Liver (tissue), 9 donors: ENCODE measurements around the gene PCNX3. TPM values are rescaled to one million over a fixed set of nuclear protein-coding genes. Genes with fewer than 3 reads are reported as not detected.
A peak's percentile ranks its signal among the peaks of the same experiment; 100 is the strongest.

Experiments used
- DNase-seq: peaks from one replicate; pipeline ENCODE4 v3.0.0-alpha.2; 2017; ENCODE audit warnings: low spot score
- H3K27ac ChIP-seq, 2 donors: one replicate each; pipeline ENCODE4 v1.7.0; 2013; ENCODE audit warnings: inconsistent platforms in 2 of 2, low read length in 2 of 2, control low read depth in 1 of 2, low read depth in 1 of 2, mild to moderate bottlenecking in 1 of 2
- H3K27me3 ChIP-seq, 4 donors: one replicate each; pipeline versions ENCODE4 v1.6.1 to v1.7.0; 2013; ENCODE audit warnings: low read length in 3 of 4, inconsistent platforms in 1 of 4, mild to moderate bottlenecking in 1 of 4, moderate library complexity in 1 of 4; ENCODE audit not compliant: control insufficient read depth in 4 of 4, insufficient read depth in 4 of 4
- H3K36me3 ChIP-seq, 4 donors: one replicate each; pipeline versions ENCODE4 v1.6.1 to v1.7.0; 2013; ENCODE audit warnings: low read length in 3 of 4, mild to moderate bottlenecking in 3 of 4, low read depth in 1 of 4, moderate library complexity in 1 of 4; ENCODE audit not compliant: control insufficient read depth in 4 of 4, insufficient read depth in 3 of 4
- H3K4me1 ChIP-seq, 4 donors: one replicate each; pipeline versions ENCODE4 v1.6.1 to v1.7.0; 2013; ENCODE audit warnings: low read length in 3 of 4, mild to moderate bottlenecking in 3 of 4, moderate library complexity in 1 of 4; ENCODE audit not compliant: control insufficient read depth in 4 of 4, insufficient read depth in 4 of 4
- H3K4me3 ChIP-seq, 3 donors: one replicate each; pipeline versions ENCODE4 v1.6.1 to v1.7.0; 2013; ENCODE audit warnings: low read length in 3 of 3, control low read depth in 1 of 3, low read depth in 1 of 3, mild to moderate bottlenecking in 1 of 3
- H3K9ac ChIP-seq, 2 donors: one replicate each; pipeline ENCODE4 v1.7.0; 2013; ENCODE audit warnings: low read length in 2 of 2, mild to moderate bottlenecking in 2 of 2, moderate library complexity in 2 of 2, control low read depth in 1 of 2, low read depth in 1 of 2
- H3K9me3 ChIP-seq, 4 donors: one replicate each; pipeline versions ENCODE4 v1.6.1 to v1.7.0; 2013; ENCODE audit warnings: low read length in 3 of 4; ENCODE audit not compliant: control insufficient read depth in 4 of 4
- ATF3 ChIP-seq: IDR thresholded peaks from 2 replicates; pipeline ENCODE4 v1.6.1; 2016; ENCODE audit warnings: antibody characterized with exemption
- CTCF ChIP-seq: fragments of 150-350 bp; IDR thresholded peaks from 2 replicates; pipeline ENCODE4 v1.5.1; 2017; ENCODE audit warnings: improper control_type of control experiment, low read depth, low read length; ENCODE audit not compliant: missing input control
- EGR1 ChIP-seq, 2 donors: IDR thresholded peaks; 2 replicates each; pipeline ENCODE4 v1.6.1; 2016 to 2018; ENCODE audit warnings: antibody characterized with exemption in 2 of 2, low read depth in 2 of 2
- FOXA1 ChIP-seq: IDR thresholded peaks from 2 replicates; pipeline ENCODE4 v1.6.1; 2016; ENCODE audit warnings: antibody characterized with exemption
- FOXA2 ChIP-seq: IDR thresholded peaks from 2 replicates; pipeline ENCODE4 v1.6.1; 2016; ENCODE audit warnings: antibody characterized with exemption
- GABPA ChIP-seq, 2 donors: IDR thresholded peaks in 1 of 2; conservative IDR thresholded peaks in 1 of 2; 2 replicates each; pipeline ENCODE4 v1.6.1; 2016; ENCODE audit warnings: antibody characterized with exemption in 2 of 2, mild to moderate bottlenecking in 1 of 2, moderate library complexity in 1 of 2
- HNF4A ChIP-seq, 2 donors: conservative IDR thresholded peaks; 2 replicates each; pipeline ENCODE4 v1.6.1; 2016; ENCODE audit warnings: antibody characterized with exemption in 2 of 2, mild to moderate bottlenecking in 2 of 2
- HNF4G ChIP-seq: IDR thresholded peaks from 2 replicates; pipeline ENCODE4 v1.6.1; 2016; ENCODE audit warnings: antibody characterized with exemption
- JUND ChIP-seq, 2 donors: IDR thresholded peaks; 2 replicates each; pipeline ENCODE4 v1.6.1; 2016; ENCODE audit warnings: antibody characterized with exemption in 2 of 2
- MAX ChIP-seq: IDR thresholded peaks from 2 replicates; pipeline ENCODE4 v1.6.1; 2016; ENCODE audit warnings: antibody characterized with exemption
- NR2F2 ChIP-seq: IDR thresholded peaks from 2 replicates; pipeline ENCODE4 v1.6.1; 2016; ENCODE audit warnings: antibody characterized with exemption
- RAD21 ChIP-seq, 2 donors: IDR thresholded peaks; 2 replicates each; pipeline ENCODE4 v1.6.1; 2016; ENCODE audit warnings: antibody characterized with exemption in 2 of 2, mild to moderate bottlenecking in 2 of 2
- REST ChIP-seq: IDR thresholded peaks from 2 replicates; pipeline ENCODE4 v1.6.1; 2016; ENCODE audit warnings: antibody characterized with exemption, mild to moderate bottlenecking
- RXRA ChIP-seq, 2 donors: IDR thresholded peaks; 2 replicates each; pipeline ENCODE4 v1.6.1; 2017 to 2018; ENCODE audit warnings: antibody characterized with exemption in 2 of 2, mild to moderate bottlenecking in 1 of 2
- SP1 ChIP-seq: IDR thresholded peaks from 2 replicates; pipeline ENCODE4 v1.6.1; 2018; ENCODE audit warnings: antibody characterized with exemption, mild to moderate bottlenecking
- TAF1 ChIP-seq: conservative IDR thresholded peaks from 2 replicates; pipeline ENCODE4 v1.6.1; 2016; ENCODE audit warnings: antibody characterized with exemption, mild to moderate bottlenecking
- YY1 ChIP-seq: IDR thresholded peaks from 2 replicates; pipeline ENCODE4 v1.6.1; 2016; ENCODE audit warnings: antibody characterized with exemption, mild to moderate bottlenecking
- ZBTB33 ChIP-seq: IDR thresholded peaks from 2 replicates; pipeline ENCODE4 v1.6.1; 2016; ENCODE audit warnings: antibody characterized with exemption
- WGBS: extraction: QIAGEN DNeasy Blood & Tissue Kit; methylation state at CpG from one replicate; pipeline ENCODE4 v1.1.7; 2013; 5-methylcytosine and 5-hydroxymethylcytosine counted together
- polyA plus RNA-seq, 2 donors: library from polyadenylated mRNA; stranded (reverse) in 1 of 2; unstranded in 1 of 2; fragments of 200-250 nt in 1 of 2; fragments of >200 nt in 1 of 2; fragmentation: Nextera tagmentation in 1 of 2; extraction: Ambion mirVana in 1 of 2; gene quantifications; one replicate each; pipeline versions ENCODE4 v1.2.1 to v1.2.3, GENCODE V29; 2013 to 2015
- total RNA-seq, 2 donors: library from RNA; depleted of rRNA; stranded (reverse); fragments of >200 nt; gene quantifications; one replicate each; pipeline ENCODE4 v1.2.3, GENCODE V29; 2014
- donor health status: healthy.
- donor health status: healthy.
- donor health status: healthy.
- donor health status: healthy.
- donor health status: healthy.

The PCNX3 gene
- total RNA-seq (10 to 100 TPM; 11.5 to 13.4 TPM), polyA plus RNA-seq (10 to 100 TPM in 1 of 2 donors, 1 to 10 TPM in 1; 4.7 to 12.8 TPM)

- H3K27me3 ChIP-seq, result no peaks in the 10 kb centered on the region
- WGBS, result under 1% methylated on average over 55 of the region's 55 CpGs
- H3K4me3 ChIP-seq, result peak within 1 kb of the TSS; percentile 83 to 92 (median 88)
- H3K9me3 ChIP-seq, result no peaks in the 10 kb centered on the region
- peaks cover 15 to 50% (median 41%) of the 10 kb centered on the region in 4 donors for H3K4me1 ChIP-seq
- H3K27ac ChIP-seq, result peak within 1 kb of the TSS; percentile 60 to 96
- H3K9ac ChIP-seq, result peak within 1 kb of the TSS; percentile 67 to 76
- peak; percentile 100 for DNase-seq
- H3K36me3 ChIP-seq, result peaks cover 8 to 26% (median 13%) of the 10 kb centered on the region in 4 donors
- peak; percentile 96 for TF ChIP-seq NR2F2
- no peak for TF ChIP-seq CTCF
- peak; percentile 60 to 73 for TF ChIP-seq EGR1 (IDR thresholded peaks at IDR 0.05; ENCODE audit: low read depth in 2 of 2)
- no peak for TF ChIP-seq RAD21 (IDR thresholded peaks at IDR 0.05)
- peak; percentile 99 for TF ChIP-seq SP1
- peak in 1 of 2 donors; percentile 82 for TF ChIP-seq JUND (IDR thresholded peaks at IDR 0.05)
- TF ChIP-seq TAF1, result no peak
- TF ChIP-seq ATF3, result no peak
- TF ChIP-seq HNF4A (conservative IDR thresholded peaks at IDR 0.05), result peak; percentile 74 to 84
- peak; percentile 94 for TF ChIP-seq ZBTB33
- peak; percentile 42 for TF ChIP-seq HNF4G
- TF ChIP-seq GABPA (IDR thresholded peaks at IDR 0.05 in 1 of 2, conservative IDR thresholded peaks at IDR 0.05 in 1 of 2), result peak; percentile 95 to 97
- no peak for TF ChIP-seq FOXA1
- TF ChIP-seq YY1, result peak; percentile 84
- peak; percentile 51 for TF ChIP-seq FOXA2
- peak; percentile 100 for TF ChIP-seq MAX
- TF ChIP-seq REST, result no peak
- peak; percentile 57 to 68 for TF ChIP-seq RXRA (IDR thresholded peaks at IDR 0.05)
These were observed at the start of gene PCNX3 for GRCh38 chr11:65615229-65615949. PCNX3 (plus strand) TSS chr11:65615776; CDS start chr11:65616312, 536 bp downstream.
